ENCODE results near the gene MBLAC1.

The MBLAC1 gene

GRCh38 chr7:100098913-100099312 lies 27.9 kb upstream of the MBLAC1 start:
- no peak for DNase-seq

GRCh38 chr7:100099452-100099851 lies 27.3 kb upstream of the MBLAC1 start:
- no peak for DNase-seq

- DNase-seq = peak; percentile 99
Observed at GRCh38 chr7:100100420-100101015, 26.2 kb upstream of the MBLAC1 start.

- peak; percentile 100 for DNase-seq
Observed at GRCh38 chr7:100101016-100101862, 25.5 kb upstream of the MBLAC1 start, which contains the start of the genes AP4M1 and MCM7. TSS of gene AP4M1 (plus strand) at chr7:100101643. CDS start at chr7:100101715, 72 bp downstream. TSS of gene MCM7 (minus strand) at chr7:100101397. CDS start at chr7:100101294, 103 bp downstream.

- peak; percentile 56 for DNase-seq
Observed at GRCh38 chr7:100102950-100103840, 23.6 kb upstream of the MBLAC1 start.

- DNase-seq = no peak
Observed at GRCh38 chr7:100105534-100105933, 21.2 kb upstream of the MBLAC1 start.

- DNase-seq = no peak
Observed at GRCh38 chr7:100106633-100107032, 20.1 kb upstream of the MBLAC1 start.

- DNase-seq = no peak
Observed at GRCh38 chr7:100107125-100107737, 19.5 kb upstream of the MBLAC1 start.

GRCh38 chr7:100107890-100108289 lies 18.9 kb upstream of the MBLAC1 start:
- DNase-seq = no peak

GRCh38 chr7:100109521-100110163 lies 17.1 kb upstream of the MBLAC1 start:
- DNase-seq = no peak

GRCh38 chr7:100111156-100111555 lies 15.6 kb upstream of the MBLAC1 start:
- no peak for DNase-seq

GRCh38 chr7:100111914-100112313 lies 14.9 kb upstream of the MBLAC1 start:
- DNase-seq = no peak

GRCh38 chr7:100115026-100115425 lies 11.7 kb upstream of the MBLAC1 start:
- no peak for DNase-seq

GRCh38 chr7:100118388-100119071 lies 8.2 kb upstream of the MBLAC1 start:
- DNase-seq = no peak

- DNase-seq = peak; percentile 95
Observed at GRCh38 chr7:100119072-100119969, 7.4 kb upstream of the MBLAC1 start, which contains the start of the genes CNPY4 and TAF6. TSS of gene CNPY4 (plus strand) at chr7:100119634. CDS start at chr7:100119745, 111 bp downstream. TSS of gene TAF6 (minus strand) at chr7:100119358. CDS start at chr7:100114209, 5,149 bp downstream.

GRCh38 chr7:100119970-100120732 lies 6.6 kb upstream of the MBLAC1 start:
- DNase-seq = peak; percentile 69

GRCh38 chr7:100120733-100121036 lies 6.1 kb upstream of the MBLAC1 start:
- no peak for DNase-seq

GRCh38 chr7:100122067-100122466 lies 4.7 kb upstream of the MBLAC1 start:
- no peak for DNase-seq

- no peak for DNase-seq
Observed at GRCh38 chr7:100122568-100122967, 4.2 kb upstream of the MBLAC1 start.

Measured in fibroblast of skin of right biceps (primary cell).